ENCODE results near the gene WRAP73. TPM values are rescaled to one million over a fixed set of nuclear protein-coding genes. Genes with fewer than 3 reads are reported as not detected.
A peak's percentile ranks its signal among the peaks of the same experiment; 100 is the strongest.

The WRAP73 gene
- total RNA-seq, 1 donor from 2014 or later = 26.7 TPM

- Mint-ChIP-seq H3K4me3 (no peak overlapping the region), H3K27ac (no peak overlapping the region), H3K4me1 (ENCODE audit: unreplicated experiment) (peaks cover 12% of the 10 kb centered on the region), H3K9me3 (no peaks in the 10 kb centered on the region), H3K27me3 (no peaks in the 10 kb centered on the region), H3K36me3 (no peaks in the 10 kb centered on the region)
- no peak for DNase-seq (ENCODE audit: extremely low spot score, unreplicated experiment)
- TF ChIP-seq CTCF (conservative IDR thresholded peaks at IDR 0.05) = no peak
Measured at GRCh38 chr1:3601743-3602142, 48.2 kb downstream of the WRAP73 start.

GRCh38 chr1:3600354-3600753 is 49.5 kb downstream of the WRAP73 start:
- H3K9me3 Mint-ChIP-seq = no peaks in the 10 kb centered on the region
- H3K27ac Mint-ChIP-seq = no peak overlapping the region
- peaks cover 12% of the 10 kb centered on the region for H3K4me1 Mint-ChIP-seq (ENCODE audit: unreplicated experiment)
- DNase-seq (ENCODE audit: extremely low spot score, unreplicated experiment) = no peak
- no peaks in the 10 kb centered on the region for H3K27me3 Mint-ChIP-seq
- no peak overlapping the region for H3K4me3 Mint-ChIP-seq
- no peak for TF ChIP-seq CTCF (conservative IDR thresholded peaks at IDR 0.05)
- H3K36me3 Mint-ChIP-seq = no peaks in the 10 kb centered on the region

- H3K27me3 Mint-ChIP-seq = no peaks in the 10 kb centered on the region
- no peak overlapping the region for H3K4me3 Mint-ChIP-seq
- H3K4me1 Mint-ChIP-seq (ENCODE audit: unreplicated experiment) = peaks cover 12% of the 10 kb centered on the region
- H3K27ac Mint-ChIP-seq = no peak overlapping the region
- no peaks in the 10 kb centered on the region for H3K9me3 Mint-ChIP-seq
- H3K36me3 Mint-ChIP-seq = no peaks in the 10 kb centered on the region
- no peak for DNase-seq (ENCODE audit: extremely low spot score, unreplicated experiment)
- TF ChIP-seq CTCF (conservative IDR thresholded peaks at IDR 0.05) = no peak
Measured at GRCh38 chr1:3599816-3600215, 50.1 kb downstream of the WRAP73 start.

GRCh38 chr1:3599286-3599811 is 50.6 kb downstream of the WRAP73 start:
- no peak for DNase-seq (ENCODE audit: extremely low spot score, unreplicated experiment)
- Mint-ChIP-seq H3K36me3 (no peaks in the 10 kb centered on the region), H3K9me3 (no peaks in the 10 kb centered on the region), H3K27ac (no peak overlapping the region), H3K4me1 (ENCODE audit: unreplicated experiment) (peaks cover 12% of the 10 kb centered on the region), H3K27me3 (no peaks in the 10 kb centered on the region), H3K4me3 (no peak overlapping the region)
- TF ChIP-seq CTCF (conservative IDR thresholded peaks at IDR 0.05) = no peak

- Mint-ChIP-seq H3K36me3 (no peaks in the 10 kb centered on the region), H3K27me3 (no peaks in the 10 kb centered on the region), H3K27ac (no peak overlapping the region), H3K4me3 (peak overlapping the region; percentile 44), H3K9me3 (no peaks in the 10 kb centered on the region), H3K4me1 (ENCODE audit: unreplicated experiment) (peaks cover 12% of the 10 kb centered on the region)
- no peak for DNase-seq (ENCODE audit: extremely low spot score, unreplicated experiment)
- TF ChIP-seq CTCF (conservative IDR thresholded peaks at IDR 0.05) = no peak
Measured at GRCh38 chr1:3598522-3599285, 51.2 kb downstream of the WRAP73 start.
